DOHH2 (cell line): ENCODE data around the gene TCERG1.

Experiments
- H3F3A ChIP-seq: fragments of 200-600 bp; sonication (generic), shearing (Covaris generic); 2 replicates; pipeline ENCODE4 v1.6.0; 2016; ENCODE audit warnings: antibody characterized with exemption, mild to moderate bottlenecking; ENCODE audit not compliant: control insufficient read depth, insufficient read depth
- H3K27ac ChIP-seq: fragments of 200-600 bp; sonication (generic); 2 replicates; pipeline ENCODE4 v1.5.1; 2014; ENCODE audit warnings: low read depth, mild to moderate bottlenecking, low read length, moderate library complexity
- H3K27me3 ChIP-seq: fragments of 200-600 bp; sonication (generic); 2 replicates; pipeline ENCODE4 v1.6.1; 2014; ENCODE audit warnings: mild to moderate bottlenecking, low read length, mixed read lengths; ENCODE audit not compliant: control insufficient read depth
- H3K36me3 ChIP-seq: fragments of 200-600 bp; sonication (generic); 2 replicates; pipeline ENCODE4 v1.6.1; 2014; ENCODE audit warnings: mild to moderate bottlenecking, low read length, moderate library complexity, mixed read lengths; ENCODE audit not compliant: control insufficient read depth
- H3K4me1 ChIP-seq: fragments of 200-600 bp; sonication (generic); 2 replicates; pipeline ENCODE4 v1.6.1; 2014; ENCODE audit warnings: mild to moderate bottlenecking, low read length, mixed read lengths; ENCODE audit not compliant: control insufficient read depth
- H3K4me2 ChIP-seq: fragments of 200-600 bp; sonication (generic); 2 replicates; pipeline ENCODE4 v1.6.0; 2014; ENCODE audit warnings: mild to moderate bottlenecking, low read length, moderate library complexity
- H3K4me3 ChIP-seq: fragments of 200-600 bp; sonication (generic); 2 replicates; pipeline ENCODE4 v1.5.1; 2014; ENCODE audit warnings: mild to moderate bottlenecking, low read length, mixed read lengths
- H3K79me2 ChIP-seq: fragments of 200-600 bp; sonication (generic); 2 replicates; pipeline ENCODE4 v1.6.1; 2014; ENCODE audit warnings: mild to moderate bottlenecking, low read length, mixed read lengths; ENCODE audit not compliant: control insufficient read depth
- H3K9me2 ChIP-seq: fragments of 200-600 bp; sonication (generic); replicated peaks from 2 replicates; pipeline ENCODE4 v1.6.1; 2014; ENCODE audit warnings: mild to moderate bottlenecking, low read length, mixed read lengths; ENCODE audit not compliant: control insufficient read depth
- H3K9me3 ChIP-seq: fragments of 200-600 bp; sonication (generic); 2 replicates; pipeline ENCODE4 v1.6.1; 2014; ENCODE audit warnings: antibody characterized with exemption, low read length, mixed read lengths; ENCODE audit not compliant: control insufficient read depth, insufficient read depth
- H4K20me1 ChIP-seq: fragments of 200-600 bp; sonication (generic); 2 replicates; pipeline ENCODE4 v1.6.0; 2014; ENCODE audit warnings: low read depth, mild to moderate bottlenecking, antibody characterized with exemption, low read length, moderate library complexity; ENCODE audit not compliant: control insufficient read depth, insufficient read depth
- CTCF ChIP-seq: fragments of 200-600 bp; sonication (generic); IDR thresholded peaks from one replicate; pipeline ENCODE4 v1.5.1; 2014; ENCODE audit warnings: antibody characterized with exemption, mild to moderate bottlenecking, low read depth, low read length; ENCODE audit not compliant: poor library complexity, severe bottlenecking
- EZH2phosphoT487 ChIP-seq: fragments of 200-600 bp; sonication (generic); IDR thresholded peaks from 2 replicates; pipeline ENCODE4 v1.6.1; 2017; ENCODE audit warnings: borderline replicate concordance, mild to moderate bottlenecking, antibody characterized with exemption, low read length, moderate library complexity, mixed read lengths

TCERG1 gene

GRCh38 chr5:146513462-146513861, 66.3 kb downstream of the TCERG1 start:
- Histone ChIP-seq H3K36me3 (peaks cover 40% of the 10 kb centered on the region), H3F3A (peaks cover 30% of the 10 kb centered on the region), H3K27ac (no peak overlapping the region), H3K4me2 (no peak overlapping the region), H3K27me3 (no peaks in the 10 kb centered on the region), H3K4me3 (no peak overlapping the region), H3K9me2 (no peaks in the 10 kb centered on the region), H3K79me2 (no peaks in the 10 kb centered on the region), H3K9me3 (no peaks in the 10 kb centered on the region), H4K20me1 (no peaks in the 10 kb centered on the region), H3K4me1 (peaks cover 18% of the 10 kb centered on the region)
- no peak for TF ChIP-seq EZH2phosphoT487
- TF ChIP-seq CTCF: no peak

GRCh38 chr5:146514575-146514974, 67.4 kb downstream of the TCERG1 start:
- Histone ChIP-seq H3K27ac (no peak overlapping the region), H3K4me3 (no peak overlapping the region), H3K4me2 (no peak overlapping the region), H3K9me2 (no peaks in the 10 kb centered on the region), H3K79me2 (no peaks in the 10 kb centered on the region), H3K27me3 (no peaks in the 10 kb centered on the region), H3K9me3 (no peaks in the 10 kb centered on the region), H3K4me1 (peaks cover 23% of the 10 kb centered on the region), H4K20me1 (no peaks in the 10 kb centered on the region), H3K36me3 (peaks cover 29% of the 10 kb centered on the region), H3F3A (peaks cover 30% of the 10 kb centered on the region)
- TF ChIP-seq CTCF (no peak), EZH2phosphoT487 (no peak)

- Histone ChIP-seq H3K4me2 (peak overlapping the region; percentile 34), H3K4me1 (peaks cover 25% of the 10 kb centered on the region), H4K20me1 (no peaks in the 10 kb centered on the region), H3K9me3 (no peaks in the 10 kb centered on the region), H3K27me3 (peaks cover 3% of the 10 kb centered on the region; the same call in 1 of the 2 replicates), H3K9me2 (no peaks in the 10 kb centered on the region), H3K79me2 (no peaks in the 10 kb centered on the region), H3F3A (peaks cover 27% of the 10 kb centered on the region), H3K27ac (no peak overlapping the region), H3K4me3 (0 out of 2 replicates have a peak overlapping the region, but pooled peaks have one; percentile 14), H3K36me3 (peaks cover 18% of the 10 kb centered on the region)
- TF ChIP-seq CTCF (no peak), EZH2phosphoT487 (no peak)
Observed at GRCh38 chr5:146515473-146516150, 68.5 kb downstream of the TCERG1 start.
